Measurements from ENCODE around the gene PSEN2. TPM values are rescaled to one million over a fixed set of nuclear protein-coding genes. Genes with fewer than 3 reads are reported as not detected.

The PSEN2 gene
- total RNA-seq, 1 experiment from 2014 or later, result 6.6 TPM

DNA sequence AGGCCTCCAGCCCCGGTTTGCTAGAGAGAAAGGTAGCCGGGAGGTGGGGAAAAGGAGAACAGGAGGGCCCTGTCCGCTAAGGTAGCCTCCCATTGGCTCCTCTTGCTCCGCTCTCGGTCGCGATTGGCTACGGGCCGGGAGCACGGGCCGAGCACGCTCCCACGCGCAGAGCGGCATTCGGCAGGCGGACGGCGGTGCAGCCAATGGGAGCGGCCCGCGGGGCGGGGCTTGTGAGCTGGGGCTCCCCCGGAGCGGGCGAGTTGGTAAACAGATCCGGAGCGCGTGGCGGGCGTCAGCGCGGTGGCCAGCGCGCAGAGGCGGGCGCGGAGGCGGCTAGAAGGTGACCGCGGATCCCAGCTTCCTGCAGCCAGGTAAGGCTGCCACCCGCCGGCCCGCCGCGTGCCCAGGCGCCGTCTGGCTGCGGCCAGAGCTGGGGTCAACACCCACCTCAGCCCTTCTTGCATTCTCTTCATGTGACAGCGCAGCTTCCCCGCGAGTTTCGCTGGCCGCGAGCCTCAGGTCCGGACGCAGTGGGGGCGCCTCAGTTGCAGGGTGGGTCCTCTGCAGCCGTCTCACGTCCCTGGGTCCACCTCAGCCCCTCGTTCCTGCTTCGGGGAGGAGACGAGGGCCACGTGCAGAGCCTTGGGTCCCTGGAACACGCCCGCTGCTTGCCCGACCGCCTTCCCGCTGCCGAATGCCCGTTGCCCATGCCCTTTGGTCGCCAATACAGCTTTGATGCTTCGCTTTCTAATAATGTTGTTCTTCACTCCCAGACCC, 69.8 kb downstream of the PSEN2 start, which contains the start of gene COQ8A:
COQ8A (plus strand) TSS at position 266 of the 777 bp plus-strand sequence. CDS start 21,092 bp downstream, outside the sequence.
- intact Hi-C loops (cut with micrococcal nuclease; ENCODE audit: unreplicated experiment), result no loop called here
- Histone ChIP-seq H3K9me3 (ENCODE audit: low read depth, low read length, poor library complexity, severe bottlenecking) (no peaks in the 10 kb centered on the region), H3K4me3 (ENCODE audit: low read depth, low read length, poor library complexity, severe bottlenecking) (peak within 1 kb of the TSS; percentile 61), H3K4me1 (ENCODE audit: insufficient read depth, low read length, poor library complexity, severe bottlenecking) (peaks cover 12% of the 10 kb centered on the region), H3K27me3 (replicated peaks; ENCODE audit: insufficient read depth, low read depth, low read length, poor library complexity) (no peaks in the 10 kb centered on the region), H3K36me3 (ENCODE audit: insufficient read depth, low read length, poor library complexity, severe bottlenecking) (no peaks in the 10 kb centered on the region), H3K27ac (ENCODE audit: low read depth, low read length, poor library complexity, severe bottlenecking) (peak within 1 kb of the TSS; percentile 90)
- ChIA-PET POLR2A (ENCODE audit: low non-redundant PET) (no interaction called here), CTCF (no interaction called here)
- peak; percentile 100 for DNase-seq (ENCODE audit: low spot score)
- TF ChIP-seq EZH2 (IDR thresholded peaks at IDR 0.05; ENCODE audit: borderline replicate concordance, low read depth, low read length, poor library complexity, severe bottlenecking) (no peak), CTCF (conservative IDR thresholded peaks at IDR 0.05; ENCODE audit: low read depth, low read length) (no peak)
- BruUV-seq (replicated peaks), result no TSS peak

GRCh38 chr1:226940806-226941067, 70.3 kb downstream of the PSEN2 start:
- Histone ChIP-seq H3K27ac (ENCODE audit: low read depth, low read length, poor library complexity, severe bottlenecking) (no peak overlapping the region), H3K4me3 (ENCODE audit: low read depth, low read length, poor library complexity, severe bottlenecking) (peak overlapping the region; percentile 61), H3K27me3 (replicated peaks; ENCODE audit: insufficient read depth, low read depth, low read length, poor library complexity) (no peaks in the 10 kb centered on the region), H3K4me1 (ENCODE audit: insufficient read depth, low read length, poor library complexity, severe bottlenecking) (peaks cover 12% of the 10 kb centered on the region), H3K9me3 (ENCODE audit: low read depth, low read length, poor library complexity, severe bottlenecking) (no peaks in the 10 kb centered on the region), H3K36me3 (ENCODE audit: insufficient read depth, low read length, poor library complexity, severe bottlenecking) (no peaks in the 10 kb centered on the region)
- ChIA-PET POLR2A (ENCODE audit: low non-redundant PET) (no interaction called here), CTCF (no interaction called here)
- no peak for DNase-seq (ENCODE audit: low spot score)
- no TSS peak for BruUV-seq (replicated peaks)
- TF ChIP-seq CTCF (conservative IDR thresholded peaks at IDR 0.05; ENCODE audit: low read depth, low read length), result no peak
- TF ChIP-seq EZH2 (IDR thresholded peaks at IDR 0.05; ENCODE audit: borderline replicate concordance, low read depth, low read length, poor library complexity, severe bottlenecking), result no peak
- intact Hi-C loops (cut with micrococcal nuclease; ENCODE audit: unreplicated experiment), result no loop called here

- TF ChIP-seq CTCF (conservative IDR thresholded peaks at IDR 0.05; ENCODE audit: low read depth, low read length) (no peak), EZH2 (IDR thresholded peaks at IDR 0.05; ENCODE audit: borderline replicate concordance, low read depth, low read length, poor library complexity, severe bottlenecking) (no peak)
- no TSS peak for BruUV-seq (replicated peaks)
- CTCF ChIA-PET, result no interaction called here
- Histone ChIP-seq H3K9me3 (ENCODE audit: low read depth, low read length, poor library complexity, severe bottlenecking) (no peaks in the 10 kb centered on the region), H3K27ac (ENCODE audit: low read depth, low read length, poor library complexity, severe bottlenecking) (no peak overlapping the region), H3K4me1 (ENCODE audit: insufficient read depth, low read length, poor library complexity, severe bottlenecking) (peaks cover 12% of the 10 kb centered on the region), H3K36me3 (ENCODE audit: insufficient read depth, low read length, poor library complexity, severe bottlenecking) (no peaks in the 10 kb centered on the region), H3K4me3 (ENCODE audit: low read depth, low read length, poor library complexity, severe bottlenecking) (no peak overlapping the region), H3K27me3 (replicated peaks; ENCODE audit: insufficient read depth, low read depth, low read length, poor library complexity) (no peaks in the 10 kb centered on the region)
- DNase-seq (ENCODE audit: low spot score), result no peak
- POLR2A ChIA-PET (ENCODE audit: low non-redundant PET), result no interaction called here
- intact Hi-C loops (cut with micrococcal nuclease; ENCODE audit: unreplicated experiment), result no loop called here
Measured at GRCh38 chr1:226942392-226942791, 72.0 kb downstream of the PSEN2 start.

Measured in A673 (cell line).